AG09319 (cell line): Measurements from ENCODE around the gene TMEM178A.

Experiments
- DNase-seq: peaks from one replicate; pipeline ENCODE4 v3.0.0-alpha.2; 2010; ENCODE audit warnings: low read depth; ENCODE audit errors: extremely low read depth
- CTCF ChIP-seq: IDR thresholded peaks from 2 replicates; pipeline ENCODE4 v1.5.1; 2011; ENCODE audit warnings: low read depth, mild to moderate bottlenecking, inconsistent platforms, low read length, moderate library complexity

TMEM178A gene

GRCh38 chr2:39710807-39711206, 45.1 kb downstream of the TMEM178A start:
- no peak for DNase-seq
- TF ChIP-seq CTCF, result no peak

GRCh38 chr2:39712953-39713352, 47.2 kb downstream of the TMEM178A start:
- TF ChIP-seq CTCF, result no peak
- no peak for DNase-seq

GRCh38 chr2:39715095-39715494, 49.4 kb downstream of the TMEM178A start:
- TF ChIP-seq CTCF, result no peak
- DNase-seq, result no peak

- no peak for DNase-seq
- TF ChIP-seq CTCF, result no peak
Measured at GRCh38 chr2:39715822-39716221, 50.1 kb downstream of the TMEM178A start.

GRCh38 chr2:39717067-39717466, 51.4 kb downstream of the TMEM178A start:
- no peak for DNase-seq
- no peak for TF ChIP-seq CTCF

GRCh38 chr2:39718483-39718882, 52.8 kb downstream of the TMEM178A start:
- no peak for TF ChIP-seq CTCF
- DNase-seq, result no peak

GRCh38 chr2:39719317-39719716, 53.6 kb downstream of the TMEM178A start:
- TF ChIP-seq CTCF, result no peak

More at GRCh38 chr2:39719317-39719716, 53.6 kb downstream of the TMEM178A start:
- no peak for DNase-seq
